ENCODE results near the gene INO80. TPM values are rescaled to one million over a fixed set of nuclear protein-coding genes. Genes with fewer than 3 reads are reported as not detected.

The INO80 gene
- total RNA-seq, 2 donors from 2014 or later, result 14.8 to 17.5 TPM

DNA sequence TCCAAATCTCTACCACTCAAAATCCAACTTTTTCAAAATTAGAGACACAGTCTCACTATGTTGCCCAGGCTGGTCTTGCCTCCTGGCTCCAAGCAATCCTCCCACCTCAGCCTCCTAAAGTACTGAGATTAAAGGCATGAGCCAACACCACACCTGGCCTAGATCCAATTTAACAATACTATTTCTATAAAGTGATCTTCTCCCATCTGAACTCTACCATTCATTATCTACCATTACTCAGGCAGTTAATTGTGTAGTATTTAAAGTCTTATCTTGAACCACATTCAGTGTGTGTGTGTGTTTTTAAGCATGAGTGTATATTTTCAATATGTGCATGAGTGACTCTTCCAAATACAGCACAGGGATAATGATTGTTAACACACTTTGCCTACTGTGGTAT is 77.0 kb downstream of the INO80 start:
- DNase-seq, result no peak
- Histone ChIP-seq H3K4me1 (ENCODE audit: control insufficient read depth, insufficient read depth, low read length) (no peaks in the 10 kb centered on the region), H3K4me3 (ENCODE audit: low read length) (no peak overlapping the region), H3K9ac (ENCODE audit: extremely low read depth, low read length, poor library complexity, severe bottlenecking) (no peak overlapping the region), H3K9me3 (ENCODE audit: control insufficient read depth, low read length) (peaks cover 12% of the 10 kb centered on the region), H3K27me3 (ENCODE audit: control insufficient read depth, insufficient read depth, low read length, poor library complexity, severe bottlenecking) (no peaks in the 10 kb centered on the region), H3K36me3 (ENCODE audit: control insufficient read depth, insufficient read depth, low read length) (peaks cover 64% of the 10 kb centered on the region), H3K27ac (ENCODE audit: low read depth, low read length) (no peak overlapping the region)
- Mint-ChIP-seq H3K9me3 (peaks cover 12% of the 10 kb centered on the region), H3K27ac (no peak overlapping the region), H3K27me3 (ENCODE audit: insufficient read depth) (no peaks in the 10 kb centered on the region), H3K4me3 (no peak overlapping the region), H3K4me1 (peaks cover 3% of the 10 kb centered on the region), H3K36me3 (ENCODE audit: low read depth) (peaks cover 68% of the 10 kb centered on the region)
- TF ChIP-seq, protein P1, sequence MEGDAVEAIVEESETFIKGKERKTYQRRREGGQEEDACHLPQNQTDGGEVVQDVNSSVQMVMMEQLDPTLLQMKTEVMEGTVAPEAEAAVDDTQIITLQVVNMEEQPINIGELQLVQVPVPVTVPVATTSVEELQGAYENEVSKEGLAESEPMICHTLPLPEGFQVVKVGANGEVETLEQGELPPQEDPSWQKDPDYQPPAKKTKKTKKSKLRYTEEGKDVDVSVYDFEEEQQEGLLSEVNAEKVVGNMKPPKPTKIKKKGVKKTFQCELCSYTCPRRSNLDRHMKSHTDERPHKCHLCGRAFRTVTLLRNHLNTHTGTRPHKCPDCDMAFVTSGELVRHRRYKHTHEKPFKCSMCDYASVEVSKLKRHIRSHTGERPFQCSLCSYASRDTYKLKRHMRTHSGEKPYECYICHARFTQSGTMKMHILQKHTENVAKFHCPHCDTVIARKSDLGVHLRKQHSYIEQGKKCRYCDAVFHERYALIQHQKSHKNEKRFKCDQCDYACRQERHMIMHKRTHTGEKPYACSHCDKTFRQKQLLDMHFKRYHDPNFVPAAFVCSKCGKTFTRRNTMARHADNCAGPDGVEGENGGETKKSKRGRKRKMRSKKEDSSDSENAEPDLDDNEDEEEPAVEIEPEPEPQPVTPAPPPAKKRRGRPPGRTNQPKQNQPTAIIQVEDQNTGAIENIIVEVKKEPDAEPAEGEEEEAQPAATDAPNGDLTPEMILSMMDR (conservative IDR thresholded peaks at IDR 0.05), result no peak

DNA sequence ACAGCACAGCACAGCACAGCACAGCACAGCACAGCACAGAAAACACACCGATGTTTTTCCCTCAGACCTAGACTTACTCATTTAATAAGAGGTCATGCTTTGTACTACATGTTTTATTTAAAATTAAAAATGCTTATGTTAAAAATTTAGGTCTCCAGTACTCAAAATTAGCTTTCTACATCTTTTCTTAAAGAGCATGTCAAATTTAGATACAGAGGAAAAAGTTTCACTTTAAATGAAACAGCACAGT is 84.1 kb downstream of the INO80 start:
- TF ChIP-seq, protein P1 (conservative IDR thresholded peaks at IDR 0.05), result no peak
- Mint-ChIP-seq H3K27ac (no peak overlapping the region), H3K9me3 (no peaks in the 10 kb centered on the region), H3K4me1 (peaks cover 7% of the 10 kb centered on the region), H3K36me3 (ENCODE audit: low read depth) (peaks cover 32% of the 10 kb centered on the region), H3K27me3 (ENCODE audit: insufficient read depth) (no peaks in the 10 kb centered on the region), H3K4me3 (no peak overlapping the region)
- Histone ChIP-seq H3K4me1 (ENCODE audit: control insufficient read depth, insufficient read depth, low read length) (no peaks in the 10 kb centered on the region), H3K4me3 (ENCODE audit: low read length) (no peak overlapping the region), H3K27ac (ENCODE audit: low read depth, low read length) (no peak overlapping the region), H3K36me3 (ENCODE audit: control insufficient read depth, insufficient read depth, low read length) (peaks cover 37% of the 10 kb centered on the region), H3K9me3 (ENCODE audit: control insufficient read depth, low read length) (no peaks in the 10 kb centered on the region), H3K27me3 (ENCODE audit: control insufficient read depth, insufficient read depth, low read length, poor library complexity, severe bottlenecking) (no peaks in the 10 kb centered on the region), H3K9ac (ENCODE audit: extremely low read depth, low read length, poor library complexity, severe bottlenecking) (no peak overlapping the region)
- WGBS, 2 experiments (ENCODE audit: insufficient coverage in 1 of 2, insufficient read length in 1 of 2), result no CpG with 5 or more reads among the region's 1 CpG
- DNase-seq, result no peak

DNA sequence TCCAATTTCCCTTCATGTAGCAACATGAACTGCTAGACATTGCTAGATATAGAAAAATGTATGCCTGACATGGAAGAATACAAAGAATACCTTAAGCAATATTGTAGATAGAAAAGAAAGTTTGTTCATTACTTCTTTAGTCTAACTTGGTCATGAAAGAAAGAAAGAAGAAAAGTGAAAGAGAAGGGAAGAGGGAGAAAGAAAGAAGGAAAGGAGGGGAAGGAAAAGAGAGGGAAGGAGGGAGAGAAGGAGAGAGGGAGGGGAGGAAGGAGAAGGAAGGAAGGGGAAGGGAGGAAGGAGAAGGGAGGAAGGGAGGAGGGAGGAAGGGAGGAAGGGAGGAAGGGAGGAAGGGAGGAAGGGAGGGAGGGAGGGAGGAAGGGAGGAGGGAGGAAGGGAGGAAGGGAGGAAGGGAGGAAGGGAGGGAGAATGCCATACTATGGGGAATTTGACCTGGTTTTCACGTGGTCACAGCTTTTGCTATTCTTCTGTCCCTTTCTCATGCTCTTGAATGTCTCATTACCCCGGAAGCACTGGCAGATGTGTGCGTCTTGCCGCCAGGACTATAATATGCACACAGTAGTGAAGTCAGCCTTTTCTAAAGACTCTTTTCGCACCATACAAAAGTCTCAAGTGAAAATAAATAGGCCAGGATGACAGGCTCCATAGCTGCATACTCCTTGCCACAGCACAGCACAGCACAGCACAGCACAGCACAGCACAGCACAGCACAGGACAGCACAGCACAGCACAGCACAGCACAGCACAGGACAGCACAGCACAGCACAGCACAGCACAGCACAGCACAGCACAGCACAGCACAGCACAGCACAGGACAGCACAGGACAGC is 84.6 kb downstream of the INO80 start:
- no peak overlapping the region for H3K4me3 ChIP-seq (ENCODE audit: low read length)
- DNase-seq, result no peak
- H3K9ac ChIP-seq (ENCODE audit: extremely low read depth, low read length, poor library complexity, severe bottlenecking), result no peak overlapping the region
- Mint-ChIP-seq H3K4me1 (peaks cover 7% of the 10 kb centered on the region), H3K27ac (no peak overlapping the region), H3K9me3 (no peaks in the 10 kb centered on the region), H3K4me3 (no peak overlapping the region), H3K36me3 (ENCODE audit: low read depth) (peaks cover 38% of the 10 kb centered on the region), H3K27me3 (ENCODE audit: insufficient read depth) (no peaks in the 10 kb centered on the region)
- no peaks in the 10 kb centered on the region for H3K9me3 ChIP-seq (ENCODE audit: control insufficient read depth, low read length)
- H3K4me1 ChIP-seq (ENCODE audit: control insufficient read depth, insufficient read depth, low read length), result no peaks in the 10 kb centered on the region
- H3K27ac ChIP-seq (ENCODE audit: low read depth, low read length), result no peak overlapping the region
- WGBS, 2 experiments (ENCODE audit: insufficient coverage in 1 of 2, insufficient read length in 1 of 2), result 84 to 91% methylated on average over 5 of the region's 5 CpGs
- TF ChIP-seq, protein P1 (conservative IDR thresholded peaks at IDR 0.05), result no peak
- no peaks in the 10 kb centered on the region for H3K27me3 ChIP-seq (ENCODE audit: control insufficient read depth, insufficient read depth, low read length, poor library complexity, severe bottlenecking)
- peaks cover 42% of the 10 kb centered on the region for H3K36me3 ChIP-seq (ENCODE audit: control insufficient read depth, insufficient read depth, low read length)
